ENCODE results near the gene NCKAP5.

NCKAP5 gene

GRCh38 chr2:133453032-133453431 lies 115.2 kb downstream of the NCKAP5 start:
- Histone ChIP-seq H4K8ac (ENCODE audit: low read length) (no peak overlapping the region), H3K9ac (ENCODE audit: low read length) (no peak overlapping the region)
- 73% methylated on average over 1 of the region's 1 CpG for WGBS

GRCh38 chr2:133452583-133452982 lies 115.7 kb downstream of the NCKAP5 start:
- H4K91ac ChIP-seq (ENCODE audit: low read length), result no peak overlapping the region

More at GRCh38 chr2:133453032-133453431, 115.2 kb downstream of the NCKAP5 start:
- Histone ChIP-seq H3K27ac (ENCODE audit: low read length, poor library complexity, severe bottlenecking) (no peak overlapping the region), H3K27me3 (ENCODE audit: control insufficient read depth in 1 of 2, insufficient read depth in 1 of 2, low read length in 2 of 2) (no peaks in the 10 kb centered on the region), H2BK120ac (ENCODE audit: low read depth, low read length) (no peak overlapping the region), H2AFZ (ENCODE audit: low read depth, low read length) (no peak overlapping the region), H2BK12ac (ENCODE audit: low read length in 2 of 2) (no peak overlapping the region), H3K36me3 (ENCODE audit: control insufficient read depth in 1 of 2, insufficient read depth in 2 of 2, low read depth in 1 of 2, low read length in 2 of 2) (no peaks in the 10 kb centered on the region), H3K4me3 (ENCODE audit: insufficient read depth in 1 of 2, low read depth in 1 of 2, low read length in 2 of 2) (no peak overlapping the region), H3K23ac (ENCODE audit: low read length in 2 of 2) (no peak overlapping the region), H3K18ac (ENCODE audit: low read depth in 1 of 2, low read length in 2 of 2) (no peak overlapping the region), H2AK5ac (ENCODE audit: low read length, severe bottlenecking) (no peak overlapping the region), H2BK5ac (ENCODE audit: low read depth, low read length, poor library complexity, severe bottlenecking) (no peak overlapping the region), H4K91ac (ENCODE audit: low read length) (no peak overlapping the region), H2BK15ac (ENCODE audit: low read depth, poor library complexity, severe bottlenecking) (no peak overlapping the region), H3K4ac (ENCODE audit: low read depth in 1 of 2, low read length in 2 of 2) (no peak overlapping the region), H3K4me1 (ENCODE audit: control insufficient read depth, insufficient read depth, low read depth, low read length) (no peaks in the 10 kb centered on the region), H3K9me3 (ENCODE audit: control insufficient read depth, low read length) (no peaks in the 10 kb centered on the region), H3K14ac (ENCODE audit: low read length in 2 of 2) (no peak overlapping the region), H3K4me2 (ENCODE audit: low read length, poor library complexity, severe bottlenecking) (no peak overlapping the region), H3K79me1 (replicated peaks; ENCODE audit: low read length, poor library complexity, severe bottlenecking) (no peaks in the 10 kb centered on the region)
- DNase-seq, result no peak

GRCh38 chr2:133452146-133452545 lies 116.1 kb downstream of the NCKAP5 start:
- Histone ChIP-seq H3K79me1 (replicated peaks; ENCODE audit: low read length, poor library complexity, severe bottlenecking) (no peaks in the 10 kb centered on the region), H2AK5ac (ENCODE audit: low read length, severe bottlenecking) (no peak overlapping the region), H3K9me3 (ENCODE audit: control insufficient read depth, low read length) (no peaks in the 10 kb centered on the region), H4K8ac (ENCODE audit: low read length) (no peak overlapping the region), H3K36me3 (ENCODE audit: control insufficient read depth in 1 of 2, insufficient read depth in 2 of 2, low read depth in 1 of 2, low read length in 2 of 2) (no peaks in the 10 kb centered on the region), H2BK120ac (ENCODE audit: low read depth, low read length) (no peak overlapping the region), H2BK12ac (ENCODE audit: low read length in 2 of 2) (no peak overlapping the region), H3K14ac (ENCODE audit: low read length in 2 of 2) (no peak overlapping the region), H3K4ac (ENCODE audit: low read depth in 1 of 2, low read length in 2 of 2) (no peak overlapping the region), H2AFZ (ENCODE audit: low read depth, low read length) (no peak overlapping the region), H2BK15ac (ENCODE audit: low read depth, poor library complexity, severe bottlenecking) (no peak overlapping the region), H4K91ac (ENCODE audit: low read length) (no peak overlapping the region), H3K9ac (ENCODE audit: low read length) (no peak overlapping the region), H3K4me3 (ENCODE audit: insufficient read depth in 1 of 2, low read depth in 1 of 2, low read length in 2 of 2) (no peak overlapping the region), H3K4me2 (ENCODE audit: low read length, poor library complexity, severe bottlenecking) (no peak overlapping the region), H3K27ac (ENCODE audit: low read length, poor library complexity, severe bottlenecking) (no peak overlapping the region), H3K27me3 (ENCODE audit: control insufficient read depth in 1 of 2, insufficient read depth in 1 of 2, low read length in 2 of 2) (no peaks in the 10 kb centered on the region), H3K23ac (ENCODE audit: low read length in 2 of 2) (no peak overlapping the region), H3K4me1 (ENCODE audit: control insufficient read depth, insufficient read depth, low read depth, low read length) (no peaks in the 10 kb centered on the region), H2BK5ac (ENCODE audit: low read depth, low read length, poor library complexity, severe bottlenecking) (no peak overlapping the region), H3K18ac (ENCODE audit: low read depth in 1 of 2, low read length in 2 of 2) (no peak overlapping the region)
- DNase-seq, result no peak

More at GRCh38 chr2:133452583-133452982, 115.7 kb downstream of the NCKAP5 start:
- WGBS, result 90% methylated on average over 1 of the region's 2 CpGs
- H3K27ac ChIP-seq (ENCODE audit: low read length, poor library complexity, severe bottlenecking), result no peak overlapping the region
- no peak overlapping the region for H3K4ac ChIP-seq (ENCODE audit: low read depth in 1 of 2, low read length in 2 of 2)
- no peak overlapping the region for H3K4me2 ChIP-seq (ENCODE audit: low read length, poor library complexity, severe bottlenecking)
- H2BK15ac ChIP-seq (ENCODE audit: low read depth, poor library complexity, severe bottlenecking), result no peak overlapping the region
- H3K18ac ChIP-seq (ENCODE audit: low read depth in 1 of 2, low read length in 2 of 2), result no peak overlapping the region
- no peaks in the 10 kb centered on the region for H3K4me1 ChIP-seq (ENCODE audit: control insufficient read depth, insufficient read depth, low read depth, low read length)
- H3K79me1 ChIP-seq (replicated peaks; ENCODE audit: low read length, poor library complexity, severe bottlenecking), result no peaks in the 10 kb centered on the region
- H2BK12ac ChIP-seq (ENCODE audit: low read length in 2 of 2), result no peak overlapping the region
- H2BK5ac ChIP-seq (ENCODE audit: low read depth, low read length, poor library complexity, severe bottlenecking), result no peak overlapping the region
- H3K14ac ChIP-seq (ENCODE audit: low read length in 2 of 2), result no peak overlapping the region
- DNase-seq, result no peak
- H3K36me3 ChIP-seq (ENCODE audit: control insufficient read depth in 1 of 2, insufficient read depth in 2 of 2, low read depth in 1 of 2, low read length in 2 of 2), result no peaks in the 10 kb centered on the region
- H3K27me3 ChIP-seq (ENCODE audit: control insufficient read depth in 1 of 2, insufficient read depth in 1 of 2, low read length in 2 of 2), result no peaks in the 10 kb centered on the region
- H4K8ac ChIP-seq (ENCODE audit: low read length), result no peak overlapping the region
- no peak overlapping the region for H3K9ac ChIP-seq (ENCODE audit: low read length)
- H3K23ac ChIP-seq (ENCODE audit: low read length in 2 of 2), result no peak overlapping the region
- H2BK120ac ChIP-seq (ENCODE audit: low read depth, low read length), result no peak overlapping the region
- no peaks in the 10 kb centered on the region for H3K9me3 ChIP-seq (ENCODE audit: control insufficient read depth, low read length)
- H3K4me3 ChIP-seq (ENCODE audit: insufficient read depth in 1 of 2, low read depth in 1 of 2, low read length in 2 of 2), result no peak overlapping the region
- no peak overlapping the region for H2AK5ac ChIP-seq (ENCODE audit: low read length, severe bottlenecking)
- H2AFZ ChIP-seq (ENCODE audit: low read depth, low read length), result no peak overlapping the region

- H3K9ac ChIP-seq (ENCODE audit: low read length), result no peak overlapping the region
- H3K23ac ChIP-seq (ENCODE audit: low read length in 2 of 2), result no peak overlapping the region
- H3K14ac ChIP-seq (ENCODE audit: low read length in 2 of 2), result no peak overlapping the region
- no peak overlapping the region for H2AK5ac ChIP-seq (ENCODE audit: low read length, severe bottlenecking)
- H3K18ac ChIP-seq (ENCODE audit: low read depth in 1 of 2, low read length in 2 of 2), result no peak overlapping the region
- H3K27me3 ChIP-seq (ENCODE audit: control insufficient read depth in 1 of 2, insufficient read depth in 1 of 2, low read length in 2 of 2), result no peaks in the 10 kb centered on the region
- no peak overlapping the region for H2AFZ ChIP-seq (ENCODE audit: low read depth, low read length)
- H4K8ac ChIP-seq (ENCODE audit: low read length), result no peak overlapping the region
- no peak overlapping the region for H2BK120ac ChIP-seq (ENCODE audit: low read depth, low read length)
- H2BK12ac ChIP-seq (ENCODE audit: low read length in 2 of 2), result no peak overlapping the region
- H3K4me1 ChIP-seq (ENCODE audit: control insufficient read depth, insufficient read depth, low read depth, low read length), result no peaks in the 10 kb centered on the region
- H2BK15ac ChIP-seq (ENCODE audit: low read depth, poor library complexity, severe bottlenecking), result no peak overlapping the region
- H3K9me3 ChIP-seq (ENCODE audit: control insufficient read depth, low read length), result no peaks in the 10 kb centered on the region
- H4K91ac ChIP-seq (ENCODE audit: low read length), result no peak overlapping the region
- no peak overlapping the region for H3K4me3 ChIP-seq (ENCODE audit: insufficient read depth in 1 of 2, low read depth in 1 of 2, low read length in 2 of 2)
- no peak overlapping the region for H3K4ac ChIP-seq (ENCODE audit: low read depth in 1 of 2, low read length in 2 of 2)
- no peak for DNase-seq
- no peak overlapping the region for H3K4me2 ChIP-seq (ENCODE audit: low read length, poor library complexity, severe bottlenecking)
- no peak overlapping the region for H3K27ac ChIP-seq (ENCODE audit: low read length, poor library complexity, severe bottlenecking)
- 100% methylated on average over 1 of the region's 5 CpGs for WGBS
- no peak overlapping the region for H2BK5ac ChIP-seq (ENCODE audit: low read depth, low read length, poor library complexity, severe bottlenecking)
- no peaks in the 10 kb centered on the region for H3K79me1 ChIP-seq (replicated peaks; ENCODE audit: low read length, poor library complexity, severe bottlenecking)
- H3K36me3 ChIP-seq (ENCODE audit: control insufficient read depth in 1 of 2, insufficient read depth in 2 of 2, low read depth in 1 of 2, low read length in 2 of 2), result no peaks in the 10 kb centered on the region
Measured at GRCh38 chr2:133448195-133448594, 120.1 kb downstream of the NCKAP5 start.
